GM21381 (cell line): Measurements from ENCODE around the gene ATP1A3.

Experiments
- ATAC-seq: cut with Tn5 transposase; IDR thresholded peaks from one replicate; pipeline ENCODE4 v1.9.1; 2021; ENCODE audit warnings: mild to moderate bottlenecking, moderate library complexity; ENCODE audit not compliant: unreplicated experiment

Gene ATP1A3

DNA sequence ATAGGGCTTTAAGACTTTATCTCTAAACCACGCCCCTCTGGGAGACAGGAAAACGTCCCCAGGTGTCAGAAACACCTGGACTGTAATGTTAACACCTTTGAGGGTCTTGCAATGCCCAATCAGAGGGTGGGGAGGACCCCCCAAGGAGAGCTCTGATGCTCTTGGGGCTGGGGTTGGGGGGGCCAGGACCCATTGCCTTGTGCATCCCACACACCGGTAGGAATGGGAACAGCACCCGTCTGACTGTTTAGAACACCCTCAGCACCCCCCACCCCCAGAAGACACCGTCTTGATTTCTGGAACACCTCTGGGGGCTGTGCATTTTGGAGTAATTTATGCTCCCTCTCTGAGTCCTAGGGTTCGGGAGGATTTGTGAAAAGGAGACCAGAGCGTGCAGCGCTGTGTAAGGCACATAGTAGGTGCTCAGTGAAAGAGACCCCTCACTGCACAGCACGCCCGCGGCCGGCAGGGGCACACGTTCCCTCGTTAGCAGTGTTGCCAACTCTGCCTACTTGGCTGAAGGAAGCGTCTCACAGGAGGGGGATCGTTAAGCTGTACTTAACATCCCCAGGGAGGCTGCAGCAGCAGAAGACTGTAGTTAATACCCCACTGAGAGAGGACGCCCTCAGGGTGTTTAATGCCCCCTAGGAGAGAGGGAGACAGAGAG, 63.0 kb downstream of the ATP1A3 start:
- no peak for ATAC-seq

GRCh38 chr19:41930322-41930722, 63.7 kb downstream of the ATP1A3 start:
- ATAC-seq: no peak

DNA sequence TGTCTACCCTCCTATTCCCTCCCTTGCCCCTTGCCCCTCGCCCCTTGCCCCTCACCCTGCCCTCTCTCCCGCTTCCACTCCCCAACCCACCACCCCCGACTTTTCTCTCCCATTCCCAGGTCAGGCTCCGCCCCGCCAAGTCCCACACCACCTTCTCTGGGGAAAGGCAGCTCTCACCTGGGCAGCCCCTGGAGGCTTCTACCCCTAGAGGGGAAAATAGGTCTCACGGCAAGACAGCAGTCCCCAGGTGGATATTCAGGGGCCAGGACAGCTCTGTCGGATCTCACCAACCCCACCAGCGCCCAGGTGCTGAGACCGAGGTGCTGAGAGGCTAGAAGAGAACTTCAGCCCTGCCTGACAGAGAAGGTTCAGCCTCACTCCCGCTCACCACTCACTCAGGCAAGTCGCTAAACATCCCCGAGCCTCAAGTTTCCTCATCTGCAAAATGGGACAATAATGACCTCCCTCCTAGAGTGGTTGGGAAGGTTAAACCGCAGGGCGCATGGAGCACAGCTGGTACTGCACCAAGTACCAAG, 64.4 kb downstream of the ATP1A3 start:
- ATAC-seq: no peak

DNA sequence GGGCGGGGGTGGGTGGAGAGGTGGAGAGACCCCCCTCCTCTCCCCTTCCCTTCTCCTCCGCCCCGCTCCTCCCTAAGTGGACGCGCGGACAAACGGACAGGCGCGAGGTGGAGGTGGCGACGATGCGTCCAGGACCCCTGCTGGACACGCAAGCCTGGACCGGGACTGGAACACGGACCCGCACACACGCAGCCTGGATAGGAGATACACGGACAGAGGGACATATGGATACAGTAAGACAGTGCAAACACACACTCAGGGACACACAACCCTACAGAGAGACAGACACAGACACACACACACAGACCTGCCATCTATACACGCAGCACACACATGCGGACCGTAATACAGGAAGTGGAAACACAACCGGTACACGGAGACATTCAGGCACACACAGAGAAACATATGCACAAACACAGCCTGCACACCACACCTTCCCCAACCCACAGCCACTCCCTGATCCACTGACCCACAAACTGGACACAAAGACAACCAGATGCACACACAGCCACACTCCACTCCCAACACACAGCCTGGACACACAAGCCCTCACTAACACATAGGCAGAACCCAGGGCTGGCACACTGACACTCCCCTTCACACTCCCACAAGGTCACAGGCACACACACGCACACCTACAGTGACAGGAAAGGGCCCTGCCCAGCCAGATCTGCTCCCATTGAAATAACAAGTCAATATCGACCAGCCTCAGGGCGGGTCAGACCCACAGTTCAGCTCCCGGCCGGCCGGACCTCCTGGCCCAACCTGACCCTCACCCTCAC, 65.1 kb downstream of the ATP1A3 start:
- no peak for ATAC-seq

GRCh38 chr19:41928221-41928683, 65.8 kb downstream of the ATP1A3 start, which contains the start of gene ERFL:
TSS of gene ERFL (minus strand) at chr19:41928449. CDS start at chr19:41912919, 15,530 bp downstream.
- no peak for ATAC-seq

- no peak for ATAC-seq
Observed at GRCh38 chr19:41927497-41928192, 66.4 kb downstream of the ATP1A3 start.

- ATAC-seq: no peak
Observed at GRCh38 chr19:41926763-41927496, 67.1 kb downstream of the ATP1A3 start.

- no peak for ATAC-seq
Observed at GRCh38 chr19:41926028-41926762, 67.8 kb downstream of the ATP1A3 start.

- ATAC-seq: no peak
Observed at GRCh38 chr19:41925208-41926003, 68.6 kb downstream of the ATP1A3 start.

DNA sequence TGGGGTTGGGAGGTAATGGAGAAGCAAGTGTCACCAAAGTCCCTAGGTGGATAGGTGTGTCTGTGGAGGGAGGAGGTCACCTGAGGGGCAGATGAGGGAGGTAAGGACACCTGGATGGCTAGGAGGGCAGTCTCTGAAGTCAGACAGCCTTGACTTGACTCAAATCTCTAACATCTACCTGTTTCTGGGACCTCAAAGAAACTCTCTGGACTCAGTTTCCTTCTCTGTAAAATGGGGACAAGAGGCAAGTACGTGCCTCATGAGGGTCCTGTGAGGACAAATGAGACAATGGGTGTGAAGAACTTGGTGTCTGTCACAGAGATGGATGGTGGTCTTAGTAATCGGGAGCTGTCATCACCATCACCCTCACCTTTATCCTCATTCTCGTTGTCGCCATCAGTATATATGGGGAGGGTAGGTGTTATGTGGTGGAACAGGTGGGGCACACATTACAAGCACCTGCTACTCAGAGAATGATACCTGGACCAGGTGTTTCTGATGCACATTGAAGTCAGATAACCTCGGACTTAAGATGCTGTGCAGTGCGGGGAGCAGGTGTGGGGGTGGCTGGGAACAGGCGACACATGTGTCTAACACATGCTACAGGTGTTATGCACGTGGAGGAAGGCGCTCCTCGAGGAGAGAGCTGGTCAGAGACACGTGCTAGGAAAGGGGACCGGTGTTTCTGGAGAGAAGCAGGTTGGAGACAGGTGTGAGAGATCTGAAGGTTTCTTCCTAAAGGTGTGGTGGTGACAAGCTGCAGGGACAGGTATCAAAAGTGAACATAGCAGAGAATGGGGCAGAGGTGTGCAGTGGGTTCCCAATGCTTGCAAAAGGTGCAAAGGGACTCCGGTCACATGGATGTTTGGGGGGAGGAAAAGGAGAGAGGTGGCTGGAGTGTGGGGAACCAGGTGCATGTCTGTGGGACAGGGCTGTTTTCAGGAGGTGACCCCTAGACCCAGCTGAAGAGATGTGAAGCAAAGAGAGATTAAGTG, 69.6 kb downstream of the ATP1A3 start:
- ATAC-seq: no peak

- no peak for ATAC-seq
Observed at GRCh38 chr19:41923045-41923788, 70.8 kb downstream of the ATP1A3 start.

DNA sequence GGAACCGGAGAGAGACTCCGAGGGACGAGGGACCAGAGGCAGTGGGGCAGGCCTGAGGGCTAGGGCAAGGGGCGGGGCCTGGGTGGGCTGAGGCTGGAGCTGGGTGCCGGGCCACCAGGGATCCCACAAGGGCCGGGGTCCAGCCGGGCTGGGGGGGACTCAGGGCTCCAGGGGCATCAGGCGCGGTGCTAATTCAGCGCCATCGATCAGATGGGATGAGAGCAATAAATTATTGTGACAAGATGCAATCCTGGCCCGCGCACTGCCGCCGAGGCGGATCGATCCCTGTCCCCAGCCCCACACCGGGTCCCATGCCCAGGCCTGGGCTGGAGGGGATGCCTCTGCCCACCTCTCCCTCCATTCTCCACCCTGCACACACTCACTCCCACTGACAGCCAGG, 71.4 kb downstream of the ATP1A3 start:
- ATAC-seq: no peak

GRCh38 chr19:41921577-41922576, 72.2 kb downstream of the ATP1A3 start:
- no peak for ATAC-seq

- no peak for ATAC-seq
Observed at GRCh38 chr19:41920882-41921576, 73.0 kb downstream of the ATP1A3 start.

DNA sequence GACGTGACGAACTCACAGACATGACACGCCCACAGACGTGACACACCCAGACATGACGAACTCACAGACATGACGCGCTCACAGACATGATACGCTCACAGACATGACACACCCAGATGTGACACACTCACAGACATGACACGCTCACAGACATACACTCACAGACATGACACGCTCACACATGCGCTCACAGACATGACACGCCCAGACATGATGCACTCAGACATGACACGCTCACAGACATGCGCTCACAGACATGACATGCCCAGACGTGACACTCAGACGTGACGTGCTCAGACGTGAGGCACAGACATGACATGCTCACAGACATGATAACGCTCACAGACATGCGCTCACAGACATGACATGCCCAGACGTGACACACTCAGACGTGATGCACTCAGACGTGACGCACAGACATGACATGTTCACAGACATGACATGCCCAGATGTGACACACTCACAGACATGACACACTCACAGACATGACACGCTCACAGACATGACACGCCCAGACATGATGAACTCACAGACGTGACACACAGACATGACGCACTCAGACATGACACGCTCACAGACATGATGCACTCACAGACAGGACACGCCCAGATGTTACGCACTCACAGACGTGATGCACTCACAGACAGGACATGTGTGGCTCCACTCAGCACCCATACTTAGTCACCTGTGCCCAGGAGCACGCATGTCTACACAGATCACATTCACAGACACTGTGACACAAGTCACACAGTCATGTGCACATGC, 73.9 kb downstream of the ATP1A3 start:
- no peak for ATAC-seq
